Ovary (tissue), 3 donors: ENCODE data around the gene MARCHF2.

Source experiments
- POLR2A ChIP-seq: fragments of 450-650 bp; IDR thresholded peaks from one replicate; pipeline ENCODE4 v1.6.1; 2017; ENCODE audit warnings: antibody characterized with exemption, mild to moderate bottlenecking, moderate library complexity
- TF ChIP-seq, protein P1 (sequence below), 3 donors: fragments of 450-650 bp in 2 of 3; fragments of 200-600 bp in 1 of 3; IDR thresholded peaks; one replicate each; pipeline versions ENCODE4 v1.5.1 to v1.8.0; 2016 to 2022; ENCODE audit warnings: antibody characterized with exemption in 3 of 3, mild to moderate bottlenecking in 1 of 3
- donor health status: DM: no; HTN: no; CAD: no.

DNA sequence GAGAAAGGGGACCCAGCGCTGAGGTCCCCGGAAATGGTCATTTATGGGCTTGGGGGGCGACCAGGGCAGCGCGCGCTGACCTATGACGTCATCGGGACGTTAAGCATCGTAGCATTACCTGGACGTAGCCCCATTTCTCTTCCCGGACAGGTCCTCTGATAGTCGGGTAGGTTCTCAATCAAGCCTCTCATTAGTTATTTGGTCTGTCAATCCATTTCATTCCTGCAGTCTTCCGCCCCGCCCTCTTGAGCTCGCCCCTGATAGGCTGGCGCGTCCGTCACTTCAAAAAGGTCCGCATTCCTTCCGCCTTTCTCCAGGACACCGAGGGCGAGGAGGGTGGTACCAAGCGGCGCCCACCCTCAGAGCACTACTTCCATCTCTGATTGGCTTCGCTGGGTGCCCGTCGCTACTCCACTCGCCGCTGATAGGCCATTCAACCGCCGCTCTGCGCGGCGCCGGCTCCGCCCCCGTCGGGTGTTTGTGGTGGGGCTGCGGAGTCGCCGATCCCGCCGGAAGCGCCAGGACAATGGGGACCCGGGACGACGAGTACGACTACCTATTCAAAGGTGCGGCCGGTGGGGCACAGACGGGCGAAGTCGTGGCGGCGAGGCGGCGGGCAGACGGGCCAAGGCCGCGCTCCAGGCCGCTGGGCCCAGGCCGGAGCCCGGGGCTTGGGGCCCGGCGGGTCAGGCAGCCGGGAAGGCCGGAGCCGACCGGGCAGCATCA is 23.1 kb upstream of the MARCHF2 start, which contains the start of gene RAB11B:
- TF ChIP-seq, protein P1, sequence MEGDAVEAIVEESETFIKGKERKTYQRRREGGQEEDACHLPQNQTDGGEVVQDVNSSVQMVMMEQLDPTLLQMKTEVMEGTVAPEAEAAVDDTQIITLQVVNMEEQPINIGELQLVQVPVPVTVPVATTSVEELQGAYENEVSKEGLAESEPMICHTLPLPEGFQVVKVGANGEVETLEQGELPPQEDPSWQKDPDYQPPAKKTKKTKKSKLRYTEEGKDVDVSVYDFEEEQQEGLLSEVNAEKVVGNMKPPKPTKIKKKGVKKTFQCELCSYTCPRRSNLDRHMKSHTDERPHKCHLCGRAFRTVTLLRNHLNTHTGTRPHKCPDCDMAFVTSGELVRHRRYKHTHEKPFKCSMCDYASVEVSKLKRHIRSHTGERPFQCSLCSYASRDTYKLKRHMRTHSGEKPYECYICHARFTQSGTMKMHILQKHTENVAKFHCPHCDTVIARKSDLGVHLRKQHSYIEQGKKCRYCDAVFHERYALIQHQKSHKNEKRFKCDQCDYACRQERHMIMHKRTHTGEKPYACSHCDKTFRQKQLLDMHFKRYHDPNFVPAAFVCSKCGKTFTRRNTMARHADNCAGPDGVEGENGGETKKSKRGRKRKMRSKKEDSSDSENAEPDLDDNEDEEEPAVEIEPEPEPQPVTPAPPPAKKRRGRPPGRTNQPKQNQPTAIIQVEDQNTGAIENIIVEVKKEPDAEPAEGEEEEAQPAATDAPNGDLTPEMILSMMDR (IDR thresholded peaks at IDR 0.05): no peak
- TF ChIP-seq POLR2A: peak; percentile 84
